Esophagus squamous epithelium (tissue), 5 donors: ENCODE data around the gene STEAP4. TPM values are rescaled to one million over a fixed set of nuclear protein-coding genes. Genes with fewer than 3 reads are reported as not detected.

Experiments
- DNase-seq: peaks from one replicate; lab custom pipeline; 2025; lab: John Stamatoyannopoulos, UW
- H3K27ac ChIP-seq, 4 donors: fragments of 200-600 bp; sonication (generic); one replicate each; pipeline ENCODE4 v1.5.1; 2016 to 2019; ENCODE audit warnings: mild to moderate bottlenecking in 1 of 4
- H3K27me3 ChIP-seq, 4 donors: fragments of 200-600 bp; sonication (generic); 1 replicate in 3 of 4; 2 replicates in 1 of 4; pipeline versions ENCODE4 v1.5.1 to v1.6.0; 2017 to 2021; ENCODE audit warnings: antibody characterized with exemption in 1 of 4
- H3K36me3 ChIP-seq, 3 donors: fragments of 200-600 bp; sonication (generic); one replicate each; pipeline ENCODE4 v1.5.1; 2016 to 2019
- H3K4me1 ChIP-seq, 3 donors: fragments of 200-600 bp; sonication (generic); one replicate each; pipeline ENCODE4 v1.5.1; 2017 to 2019
- H3K4me3 ChIP-seq, 4 donors: fragments of 200-600 bp; sonication (generic); 1 replicate in 3 of 4; 2 replicates in 1 of 4; pipeline ENCODE4 v1.5.1; 2016 to 2019; ENCODE audit warnings: mild to moderate bottlenecking in 2 of 4, moderate library complexity in 1 of 4
- H3K9me3 ChIP-seq, 3 donors: fragments of 200-600 bp; sonication (generic); one replicate each; pipeline ENCODE4 v1.5.1; 2016 to 2019
- CTCF ChIP-seq, 6 experiments: fragments of 450-650 bp in 4 of 6; fragments of 200-600 bp in 2 of 6; sonication (generic) in 2 of 6; IDR thresholded peaks; one replicate each; pipeline ENCODE4 v1.5.1; 2016 to 2019; ENCODE audit warnings: antibody characterized with exemption in 6 of 6, mild to moderate bottlenecking in 4 of 6, moderate library complexity in 4 of 6
- POLR2A ChIP-seq, 4 donors: fragments of 450-650 bp; IDR thresholded peaks; one replicate each; pipeline ENCODE4 v1.6.1; 2017; ENCODE audit warnings: antibody characterized with exemption in 4 of 4, mild to moderate bottlenecking in 4 of 4, moderate library complexity in 3 of 4
- WGBS, 2 donors: methylation state at CpG; one replicate each; pipeline ENCODE4 v1.1.5; 2018; 5-methylcytosine and 5-hydroxymethylcytosine counted together
- intact Hi-C: fragments of 100-400 bp; cut with DNase I; formaldehyde crosslinking; loops from one replicate; pipeline ENCODE4 v1.15.0; 2022
- total RNA-seq, 4 donors: library from RNA; depleted of rRNA; stranded (reverse); fragments of >200 nt; gene quantifications; one replicate each; pipeline ENCODE4 v1.1.0, GENCODE V29; 2016
- donor health status: DM: yes; HTN: yes; CAD: no.

STEAP4 gene
- total RNA-seq, 4 donors from 2014 or later = 6.3 to 50.5 (median 24.2) TPM

- Histone ChIP-seq H3K36me3 (no peaks in the 10 kb centered on the region), H3K27ac (peak overlapping the region in 1 of 4 donors; percentile 21), H3K4me1 (peaks cover 0 to 23% (median 0%) of the 10 kb centered on the region in 3 donors), H3K4me3 (no peak overlapping the region), H3K9me3 (no peaks in the 10 kb centered on the region), H3K27me3 (no peaks in the 10 kb centered on the region)
- TF ChIP-seq POLR2A (IDR thresholded peaks at IDR 0.05) = no peak
- 18 to 29% methylated on average over 2 of the region's 2 CpGs for WGBS, 2 donors
- intact Hi-C loops = no loop called here
- DNase-seq = no peak
Observed at GRCh38 chr7:88224601-88225275, 82.0 kb downstream of the STEAP4 start.

- no peak for TF ChIP-seq POLR2A (IDR thresholded peaks at IDR 0.05)
- no peak for TF ChIP-seq CTCF (IDR thresholded peaks at IDR 0.05)
- Histone ChIP-seq H3K27ac (no peak overlapping the region), H3K36me3 (no peaks in the 10 kb centered on the region), H3K9me3 (no peaks in the 10 kb centered on the region), H3K4me3 (no peak overlapping the region), H3K27me3 (no peaks in the 10 kb centered on the region), H3K4me1 (peaks cover 0 to 33% (median 0%) of the 10 kb centered on the region in 3 donors)
- no peak for DNase-seq
- intact Hi-C loops = no loop called here
- 97 to 100% methylated on average over 2 of the region's 2 CpGs for WGBS, 2 donors
Observed at GRCh38 chr7:88223265-88223664, 83.4 kb downstream of the STEAP4 start.

Other genes starting within 250 kb of the STEAP4 start
- gene SRI, start 86.9 kb downstream of the STEAP4 start, total RNA-seq = 10 to 100 TPM; 44.5 to 76.6 (median 62.6) TPM